Measurements from ENCODE around the gene ZNF425.

ZNF425 gene

DNA sequence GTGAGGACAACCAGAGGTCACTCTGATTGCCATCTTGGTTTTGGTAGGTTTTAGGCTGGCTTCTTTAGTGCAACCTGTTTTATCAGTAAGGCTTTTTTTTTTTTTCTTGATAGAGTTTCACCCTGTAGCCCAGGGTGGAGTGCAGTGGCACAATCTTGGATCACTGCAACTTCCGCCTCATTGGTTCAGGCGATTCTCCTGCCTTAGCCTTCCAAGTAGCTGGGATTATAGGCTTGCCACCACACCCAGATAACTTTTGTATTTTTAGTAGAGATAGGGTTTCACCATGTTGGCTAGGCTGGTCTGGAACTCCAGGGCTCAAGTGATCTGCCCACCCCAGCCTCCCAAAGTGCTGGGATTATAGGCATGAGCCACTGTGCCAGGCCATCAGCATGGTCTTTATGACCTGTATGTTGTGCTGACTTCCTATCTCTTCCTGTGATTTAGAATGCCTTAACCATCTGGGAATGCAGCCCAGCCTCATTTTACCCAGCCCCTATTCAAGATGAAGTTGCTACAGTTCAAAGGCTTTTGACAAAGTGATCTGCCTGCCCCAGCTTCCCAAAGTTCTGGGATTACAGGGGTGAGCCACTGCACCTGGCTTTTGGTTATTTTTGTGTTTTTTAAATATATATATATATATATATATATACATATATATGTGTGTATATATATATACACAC is 7.0 kb upstream of the ZNF425 start:
- no peaks in the 10 kb centered on the region for H3K79me2 ChIP-seq
- no peak overlapping the region for H3K4me2 ChIP-seq (ENCODE audit: low read length)
- H3K36me3 ChIP-seq (ENCODE audit: control insufficient read depth, insufficient read depth, low read length), result no peaks in the 10 kb centered on the region
- no peak overlapping the region for H3K4me3 ChIP-seq (ENCODE audit: low read depth, low read length)
- H3K9me3 ChIP-seq (ENCODE audit: control insufficient read depth, low read length), result no peaks in the 10 kb centered on the region
- H2AFZ ChIP-seq, result no peak overlapping the region
- no peak overlapping the region for H3K27ac ChIP-seq
- H3K9ac ChIP-seq, result no peak overlapping the region
- TF ChIP-seq, protein P1, sequence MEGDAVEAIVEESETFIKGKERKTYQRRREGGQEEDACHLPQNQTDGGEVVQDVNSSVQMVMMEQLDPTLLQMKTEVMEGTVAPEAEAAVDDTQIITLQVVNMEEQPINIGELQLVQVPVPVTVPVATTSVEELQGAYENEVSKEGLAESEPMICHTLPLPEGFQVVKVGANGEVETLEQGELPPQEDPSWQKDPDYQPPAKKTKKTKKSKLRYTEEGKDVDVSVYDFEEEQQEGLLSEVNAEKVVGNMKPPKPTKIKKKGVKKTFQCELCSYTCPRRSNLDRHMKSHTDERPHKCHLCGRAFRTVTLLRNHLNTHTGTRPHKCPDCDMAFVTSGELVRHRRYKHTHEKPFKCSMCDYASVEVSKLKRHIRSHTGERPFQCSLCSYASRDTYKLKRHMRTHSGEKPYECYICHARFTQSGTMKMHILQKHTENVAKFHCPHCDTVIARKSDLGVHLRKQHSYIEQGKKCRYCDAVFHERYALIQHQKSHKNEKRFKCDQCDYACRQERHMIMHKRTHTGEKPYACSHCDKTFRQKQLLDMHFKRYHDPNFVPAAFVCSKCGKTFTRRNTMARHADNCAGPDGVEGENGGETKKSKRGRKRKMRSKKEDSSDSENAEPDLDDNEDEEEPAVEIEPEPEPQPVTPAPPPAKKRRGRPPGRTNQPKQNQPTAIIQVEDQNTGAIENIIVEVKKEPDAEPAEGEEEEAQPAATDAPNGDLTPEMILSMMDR (IDR thresholded peaks at IDR 0.05), result no peak
- H3K27me3 ChIP-seq (ENCODE audit: control insufficient read depth, insufficient read depth, low read length), result no peaks in the 10 kb centered on the region
- no peaks in the 10 kb centered on the region for H3K4me1 ChIP-seq

DNA sequence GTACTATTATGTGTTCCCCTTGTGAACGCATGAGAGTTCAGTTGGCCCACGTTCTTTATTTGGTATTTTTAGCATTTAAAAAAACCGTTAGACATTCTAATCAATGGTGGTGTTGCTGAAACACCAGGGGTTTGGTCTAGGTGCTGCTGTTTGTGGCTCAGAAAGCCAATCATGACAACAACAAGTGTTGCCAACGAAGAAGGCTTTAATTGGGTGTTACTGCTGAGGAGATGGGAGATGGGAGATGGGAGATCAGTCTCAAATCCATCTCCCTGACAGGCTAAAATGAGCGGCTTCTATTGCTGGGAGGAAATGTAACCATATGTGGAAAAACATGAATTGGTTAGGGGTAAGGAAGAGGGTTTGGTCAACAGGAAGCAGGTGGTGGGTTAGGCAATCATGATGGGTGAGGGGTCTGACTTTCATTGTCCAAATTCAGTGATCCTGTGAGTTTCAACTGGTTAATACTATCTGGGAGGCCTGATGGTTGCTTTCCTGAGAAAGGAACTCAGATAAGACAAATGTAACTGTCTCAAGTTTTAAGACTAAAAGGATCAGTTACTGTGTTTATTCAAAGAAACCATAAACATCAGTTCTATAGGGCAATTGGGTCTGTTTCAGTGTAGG is 4.6 kb upstream of the ZNF425 start:
- H2AFZ ChIP-seq, result no peak overlapping the region

GRCh38 chr7:149126662-149127266 is 640 bp upstream of the ZNF425 start:
- no peaks in the 10 kb centered on the region for H3K27me3 ChIP-seq (ENCODE audit: control insufficient read depth, insufficient read depth, low read length)
- H3K36me3 ChIP-seq (ENCODE audit: control insufficient read depth, insufficient read depth, low read length), result no peaks in the 10 kb centered on the region
- H3K9ac ChIP-seq, result peak overlapping the region; percentile 81
- H3K79me2 ChIP-seq, result no peaks in the 10 kb centered on the region
- peak overlapping the region; percentile 99 for H3K4me2 ChIP-seq (ENCODE audit: low read length)
- peak overlapping the region; percentile 100 for H2AFZ ChIP-seq
- no peaks in the 10 kb centered on the region for H3K9me3 ChIP-seq (ENCODE audit: control insufficient read depth, low read length)
- H3K4me1 ChIP-seq, result peaks cover 7% of the 10 kb centered on the region
- TF ChIP-seq, protein P1 (IDR thresholded peaks at IDR 0.05), result no peak
- peak overlapping the region; percentile 93 for H3K4me3 ChIP-seq (ENCODE audit: low read depth, low read length)
- H3K27ac ChIP-seq, result peak overlapping the region; percentile 96

More for the DNA sequence above, 4.6 kb upstream of the ZNF425 start:
- TF ChIP-seq, protein P1 (IDR thresholded peaks at IDR 0.05), result no peak
- no peak overlapping the region for H3K4me2 ChIP-seq (ENCODE audit: low read length)
- H3K27me3 ChIP-seq (ENCODE audit: control insufficient read depth, insufficient read depth, low read length), result no peaks in the 10 kb centered on the region
- no peak overlapping the region for H3K27ac ChIP-seq
- no peaks in the 10 kb centered on the region for H3K36me3 ChIP-seq (ENCODE audit: control insufficient read depth, insufficient read depth, low read length)
- H3K9ac ChIP-seq, result no peak overlapping the region
- H3K9me3 ChIP-seq (ENCODE audit: control insufficient read depth, low read length), result no peaks in the 10 kb centered on the region
- H3K4me3 ChIP-seq (ENCODE audit: low read depth, low read length), result no peak overlapping the region
- H3K79me2 ChIP-seq, result no peaks in the 10 kb centered on the region
- H3K4me1 ChIP-seq, result peaks cover 3% of the 10 kb centered on the region

DNA sequence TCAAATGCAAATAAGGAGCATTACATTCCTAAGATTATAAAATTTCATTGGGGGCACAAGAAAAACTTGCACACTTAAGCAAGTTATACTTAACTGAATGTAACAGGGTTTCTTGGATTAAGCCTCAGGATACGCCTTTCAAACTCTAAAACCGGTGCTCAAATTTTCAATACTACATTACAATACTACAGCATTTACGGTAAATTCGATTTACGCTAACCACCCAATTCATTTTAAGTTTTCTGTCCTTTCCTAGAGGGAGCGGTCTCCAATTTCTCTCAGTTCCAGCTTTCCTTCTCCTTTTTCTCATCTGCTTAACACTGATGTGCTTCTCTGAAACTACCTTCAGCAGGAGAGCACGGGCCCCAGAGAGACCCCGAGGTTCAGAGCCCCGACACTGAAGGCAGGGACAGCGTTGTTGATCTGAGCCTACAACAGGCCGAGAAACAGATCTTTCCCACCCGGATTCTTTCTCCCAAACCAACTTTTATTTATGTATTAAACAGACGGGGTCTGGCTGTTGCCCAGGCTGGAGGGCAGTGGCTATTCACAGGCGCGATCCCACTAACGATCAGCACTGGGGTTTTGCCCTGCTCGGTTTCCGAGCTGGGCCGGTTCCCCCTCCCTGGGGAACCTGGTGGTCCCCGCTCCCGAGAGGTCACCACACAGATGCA is 798 bp downstream of the ZNF425 start:
- peak overlapping the region; percentile 93 for H3K4me3 ChIP-seq (ENCODE audit: low read depth, low read length)
- peak overlapping the region; percentile 90 for H3K4me2 ChIP-seq (ENCODE audit: low read length)
- TF ChIP-seq, protein P1 (IDR thresholded peaks at IDR 0.05), result no peak
- peaks cover 7% of the 10 kb centered on the region for H3K4me1 ChIP-seq
- no peaks in the 10 kb centered on the region for H3K79me2 ChIP-seq
- peak overlapping the region; percentile 96 for H3K27ac ChIP-seq
- H2AFZ ChIP-seq, result peak overlapping the region; percentile 100
- peak overlapping the region; percentile 51 for H3K9ac ChIP-seq
- H3K36me3 ChIP-seq (ENCODE audit: control insufficient read depth, insufficient read depth, low read length), result no peaks in the 10 kb centered on the region
- H3K9me3 ChIP-seq (ENCODE audit: control insufficient read depth, low read length), result no peaks in the 10 kb centered on the region
- no peaks in the 10 kb centered on the region for H3K27me3 ChIP-seq (ENCODE audit: control insufficient read depth, insufficient read depth, low read length)

All from parathyroid adenoma (tissue), 2 donors.